HG02759 (cell line): ENCODE results near the gene TRIM6.

ENCODE experiments used
- ATAC-seq: cut with Tn5 transposase; IDR thresholded peaks from one replicate; pipeline ENCODE4 v1.9.1; 2021; ENCODE audit warnings: mild to moderate bottlenecking, moderate library complexity; ENCODE audit not compliant: unreplicated experiment

TRIM6 gene

GRCh38 chr11:5658318-5658717 is 61.9 kb downstream of the TRIM6 start:
- ATAC-seq: no peak
